ENCODE data around the gene SMAD3.

DNA sequence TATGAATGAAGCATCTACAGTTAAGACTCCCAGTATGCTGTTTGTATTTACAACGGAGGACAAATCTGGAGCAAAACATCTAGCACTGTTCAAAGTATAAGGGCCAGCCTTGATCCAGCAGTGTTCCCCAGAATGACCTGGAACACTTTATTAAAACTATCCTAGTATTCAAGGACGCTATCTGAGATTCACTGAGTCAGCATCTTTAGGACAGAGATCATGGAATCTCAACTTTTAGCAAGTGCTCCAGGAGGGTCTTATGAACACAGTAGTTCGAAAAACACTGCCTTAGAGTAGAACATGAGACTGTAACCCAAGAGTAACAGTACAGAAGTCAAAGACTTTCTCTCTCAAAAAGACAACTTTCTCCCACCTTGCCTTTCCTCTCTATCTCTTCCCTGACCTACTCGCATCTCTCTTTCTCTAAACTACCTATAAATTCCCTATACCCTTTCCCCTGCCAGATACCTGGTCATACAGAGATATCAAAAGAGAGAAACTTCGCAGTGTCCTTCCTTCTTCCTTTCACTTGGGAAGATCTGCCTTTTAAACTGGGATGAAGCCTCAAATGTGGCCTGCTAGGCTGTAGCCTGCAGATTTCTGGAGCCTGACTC lies 145.3 kb downstream of the SMAD3 start:
- TF ChIP-seq, protein P1, sequence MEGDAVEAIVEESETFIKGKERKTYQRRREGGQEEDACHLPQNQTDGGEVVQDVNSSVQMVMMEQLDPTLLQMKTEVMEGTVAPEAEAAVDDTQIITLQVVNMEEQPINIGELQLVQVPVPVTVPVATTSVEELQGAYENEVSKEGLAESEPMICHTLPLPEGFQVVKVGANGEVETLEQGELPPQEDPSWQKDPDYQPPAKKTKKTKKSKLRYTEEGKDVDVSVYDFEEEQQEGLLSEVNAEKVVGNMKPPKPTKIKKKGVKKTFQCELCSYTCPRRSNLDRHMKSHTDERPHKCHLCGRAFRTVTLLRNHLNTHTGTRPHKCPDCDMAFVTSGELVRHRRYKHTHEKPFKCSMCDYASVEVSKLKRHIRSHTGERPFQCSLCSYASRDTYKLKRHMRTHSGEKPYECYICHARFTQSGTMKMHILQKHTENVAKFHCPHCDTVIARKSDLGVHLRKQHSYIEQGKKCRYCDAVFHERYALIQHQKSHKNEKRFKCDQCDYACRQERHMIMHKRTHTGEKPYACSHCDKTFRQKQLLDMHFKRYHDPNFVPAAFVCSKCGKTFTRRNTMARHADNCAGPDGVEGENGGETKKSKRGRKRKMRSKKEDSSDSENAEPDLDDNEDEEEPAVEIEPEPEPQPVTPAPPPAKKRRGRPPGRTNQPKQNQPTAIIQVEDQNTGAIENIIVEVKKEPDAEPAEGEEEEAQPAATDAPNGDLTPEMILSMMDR (conservative IDR thresholded peaks at IDR 0.05): no peak
- no peak for TF ChIP-seq ZFX (IDR thresholded peaks at IDR 0.05)

Measured in C4-2B (cell line).